B cell (primary cell): Measurements from ENCODE around the gene KAZN. TPM values are rescaled to one million over a fixed set of nuclear protein-coding genes. Genes with fewer than 3 reads are reported as not detected.

Source experiments
- ATAC-seq: fragments of 200-7000 bp; cut with Tn5 transposase; one replicate; pipeline ENCODE4 v1.10.0; 2021; ENCODE audit warnings: low read depth, mild to moderate bottlenecking, moderate number of reproducible peaks, moderate library complexity
- CTCF ChIA-PET: fragments of 350-600 bp; sonication (Branson Sonifier 250); formaldehyde crosslinking; loops from one replicate; lab custom pipeline; 2021; ENCODE audit warnings: antibody characterized with exemption, inconsistent platforms; lab: Charles Lee
- POLR2A ChIA-PET: fragments of 350-600 bp; sonication (Branson Sonifier 250); formaldehyde crosslinking; loops from one replicate; lab custom pipeline; 2021; ENCODE audit warnings: antibody characterized with exemption; lab: Charles Lee
- DNase-seq: peaks from one replicate; pipeline ENCODE4 v3.0.0; 2013
- H2AFZ ChIP-seq: 2 replicates; pipeline ENCODE4 v1.6.1; 2012; ENCODE audit warnings: mild to moderate bottlenecking, low read depth, low read length; ENCODE audit not compliant: insufficient read depth, poor library complexity, severe bottlenecking
- H3K27ac ChIP-seq, 2 donors: 1 replicate in 1 of 2; 2 replicates in 1 of 2; pipeline ENCODE4 v1.5.1; 2012 to 2013; ENCODE audit warnings: low read length in 2 of 2, mild to moderate bottlenecking in 2 of 2, moderate library complexity in 1 of 2
- H3K27me3 ChIP-seq, 4 experiments: fragments of 200-600 bp in 1 of 4; sonication (generic) in 1 of 4; replicated peaks in 1 of 4; 1 replicate in 2 of 4; 2 replicates in 2 of 4; pipeline versions ENCODE4 v1.6.1 to v1.7.0; 2013 to 2016; ENCODE audit warnings: low read length in 3 of 4, mild to moderate bottlenecking in 2 of 4, mixed read lengths in 1 of 4, moderate library complexity in 1 of 4; ENCODE audit not compliant: insufficient read depth in 4 of 4, control insufficient read depth in 3 of 4; ENCODE audit errors: control extremely low read depth in 1 of 4
- H3K36me3 ChIP-seq, 2 experiments: replicated peaks in 1 of 2; 1 replicate in 1 of 2; 2 replicates in 1 of 2; pipeline versions ENCODE4 v1.6.1 to v1.7.1; 2013; ENCODE audit warnings: low read length in 1 of 2; ENCODE audit not compliant: insufficient read depth in 2 of 2, control insufficient read depth in 1 of 2; ENCODE audit errors: control extremely low read depth in 1 of 2, extremely low read depth in 1 of 2
- H3K4me1 ChIP-seq, 2 donors: fragments of 200-600 bp in 1 of 2; sonication (generic) in 1 of 2; 1 replicate in 1 of 2; 2 replicates in 1 of 2; pipeline versions ENCODE4 v1.5.1 to v1.6.1; 2013 to 2017; ENCODE audit warnings: low read length in 2 of 2; ENCODE audit not compliant: control insufficient read depth in 2 of 2, insufficient read depth in 2 of 2
- H3K4me2 ChIP-seq: replicated peaks from 2 replicates; pipeline ENCODE3; 2012; ENCODE audit warnings: mild to moderate bottlenecking, low read depth, low read length; ENCODE audit not compliant: poor library complexity, severe bottlenecking
- H3K4me3 ChIP-seq, 5 experiments: fragments of 200-600 bp in 1 of 5; sonication (generic) in 1 of 5; 1 replicate in 3 of 5; 2 replicates in 2 of 5; pipeline versions ENCODE4 v1.5.1 to v1.7.0; 2011 to 2016; ENCODE audit warnings: low read length in 4 of 5, mild to moderate bottlenecking in 4 of 5, low read depth in 2 of 5, control low read depth in 1 of 5, moderate library complexity in 1 of 5; ENCODE audit not compliant: insufficient read depth in 1 of 5; ENCODE audit errors: control extremely low read depth in 1 of 5, extremely low read depth in 1 of 5
- H3K79me2 ChIP-seq: fragments of 200-600 bp; sonication (generic); one replicate; pipeline ENCODE4 v1.6.0; 2016; ENCODE audit warnings: low read length; ENCODE audit not compliant: control insufficient read depth, insufficient read depth
- H3K9ac ChIP-seq: fragments of 200-600 bp; sonication (generic); 2 replicates; pipeline ENCODE4 v1.6.1; 2017; ENCODE audit warnings: mild to moderate bottlenecking, low read length, moderate library complexity
- H3K9me3 ChIP-seq, 3 donors: one replicate each; pipeline versions ENCODE4 v1.6.1 to v1.7.1; 2013; ENCODE audit warnings: low read length in 2 of 3; ENCODE audit not compliant: control insufficient read depth in 2 of 3, insufficient read depth in 1 of 3; ENCODE audit errors: control extremely low read depth in 1 of 3
- H4K20me1 ChIP-seq: 2 replicates; pipeline ENCODE4 v1.6.0; 2012; ENCODE audit warnings: mild to moderate bottlenecking, low read length; ENCODE audit not compliant: insufficient read depth, control insufficient read depth, poor library complexity, severe bottlenecking
- H3K27ac Mint-ChIP-seq: one replicate; pipeline ENCODE4 v1.8.0; 2021; ENCODE audit warnings: mixed read lengths
- H3K27me3 Mint-ChIP-seq: one replicate; pipeline ENCODE4 v1.8.0; 2021; ENCODE audit warnings: mixed read lengths
- H3K4me1 Mint-ChIP-seq: one replicate; pipeline ENCODE4 v1.8.0; 2021; ENCODE audit warnings: mixed read lengths
- H3K4me3 Mint-ChIP-seq: one replicate; pipeline ENCODE4 v1.8.0; 2021; ENCODE audit warnings: mixed read lengths
- H3K9me3 Mint-ChIP-seq: one replicate; pipeline ENCODE4 v1.8.0; 2022; ENCODE audit warnings: mixed read lengths; ENCODE audit not compliant: insufficient read depth
- CTCF ChIP-seq: fragments of 200-600 bp; IDR thresholded peaks from one replicate; pipeline ENCODE4 v1.8.0; 2022; ENCODE audit warnings: antibody characterized with exemption, mild to moderate bottlenecking
- EZH2 ChIP-seq: IDR thresholded peaks from 2 replicates; pipeline ENCODE4 v1.6.1; 2012; ENCODE audit warnings: borderline replicate concordance, low read depth, mild to moderate bottlenecking, moderate library complexity, low read length; ENCODE audit not compliant: insufficient read depth, poor library complexity, severe bottlenecking
- WGBS: methylation state at CpG from one replicate; pipeline ENCODE4 v1.1.5; 2013; ENCODE audit warnings: missing lambda C conversion rate; ENCODE audit not compliant: insufficient coverage; 5-methylcytosine and 5-hydroxymethylcytosine counted together
- intact Hi-C: fragments of 100-400 bp; cut with micrococcal nuclease; formaldehyde crosslinking; loops from one replicate; pipeline ENCODE4 v1.10.0; 2022
- polyA plus RNA-seq: library from polyadenylated mRNA; depleted of rRNA; stranded (reverse); fragments of >200 nt; gene quantifications from 2 replicates; pipeline ENCODE4 v1.2.3, GENCODE V29; 2012
- total RNA-seq, 2 donors: library from RNA; stranded (reverse); fragments of 120-200 nt in 1 of 2; gene quantifications; 1 replicate in 1 of 2; 2 replicates in 1 of 2; pipeline versions ENCODE4 v1.2.3 to v1.2.4, GENCODE V29; 2013 to 2022

Gene KAZN
- total and polyA plus RNA-seq, 2 donors (not counting 1 experiment from before 2014, with no cell fraction given), result 0.13 to 0.39 TPM

- POLR2A ChIA-PET, result no interaction called here
- H4K20me1 ChIP-seq, result no peaks in the 10 kb centered on the region
- no peaks in the 10 kb centered on the region for H3K9me3 ChIP-seq
- TF ChIP-seq EZH2 (no peak), CTCF (no peak)
- Mint-ChIP-seq H3K9me3 (no peaks in the 10 kb centered on the region), H3K27ac (no peak overlapping the region), H3K27me3 (no peaks in the 10 kb centered on the region), H3K4me1 (peaks cover 6% of the 10 kb centered on the region), H3K4me3 (no peak overlapping the region)
- H3K36me3 ChIP-seq, result no peaks in the 10 kb centered on the region
- CTCF ChIA-PET, result no interaction called here
- WGBS, result 80% methylated on average over 6 of the region's 8 CpGs
- H3K4me3 ChIP-seq, result no peak overlapping the region
- H3K27ac ChIP-seq, result no peak overlapping the region
- no peak overlapping the region for H3K4me2 ChIP-seq
- ATAC-seq (no peak), DNase-seq (no peak)
- intact Hi-C loops, result loop anchor here (5.0 kb wide), 1 partner anchor 252 kb away; no protein-coding TSS in a partner anchor
- H3K79me2 ChIP-seq, result no peaks in the 10 kb centered on the region
- no peaks in the 10 kb centered on the region for H3K27me3 ChIP-seq
- H3K9ac ChIP-seq, result no peak overlapping the region
- H2AFZ ChIP-seq, result no peak overlapping the region
- H3K4me1 ChIP-seq, result no peaks in the 10 kb centered on the region
Observed at GRCh38 chr1:15029786-15030185, 431.3 kb downstream of the KAZN start.

GRCh38 chr1:15031251-15031933 lies 432.9 kb downstream of the KAZN start:
- intact Hi-C loops, result no loop called here
- no peak for DNase-seq

More at GRCh38 chr1:15031251-15031933, 432.9 kb downstream of the KAZN start:
- H3K27ac ChIP-seq, result no peak overlapping the region
- H3K79me2 ChIP-seq, result no peaks in the 10 kb centered on the region
- no peaks in the 10 kb centered on the region for H3K4me1 ChIP-seq
- H2AFZ ChIP-seq, result no peak overlapping the region
- Mint-ChIP-seq H3K9me3 (no peaks in the 10 kb centered on the region), H3K4me1 (peaks cover 6% of the 10 kb centered on the region), H3K27ac (no peak overlapping the region), H3K27me3 (no peaks in the 10 kb centered on the region), H3K4me3 (no peak overlapping the region)
- H3K4me2 ChIP-seq, result no peak overlapping the region
- H4K20me1 ChIP-seq, result no peaks in the 10 kb centered on the region
- H3K36me3 ChIP-seq, result no peaks in the 10 kb centered on the region
- no peak for ATAC-seq
- H3K27me3 ChIP-seq, result no peaks in the 10 kb centered on the region
- H3K9ac ChIP-seq, result no peak overlapping the region
- CTCF ChIA-PET, result interaction anchor here (1.2 kb wide), 1 partner anchor 15 kb away, joined by 4 read pairs; no protein-coding TSS in a partner anchor
- 92% methylated on average over 5 of the region's 8 CpGs for WGBS
- H3K9me3 ChIP-seq, result no peaks in the 10 kb centered on the region
- no peak for TF ChIP-seq CTCF
- TF ChIP-seq EZH2, result no peak
- POLR2A ChIA-PET, result no interaction called here
- no peak overlapping the region for H3K4me3 ChIP-seq
